HEK293T (cell line): Measurements from ENCODE around the gene SFTA2.

Source experiments
- CTCF ChIA-PET: fragments of 350-600 bp; formaldehyde crosslinking; extraction: SDS; loops from one replicate; lab custom pipeline; 2021; ENCODE audit warnings: antibody characterized with exemption, inconsistent platforms; lab: Yijun Ruan, JAX
- POLR2A ChIA-PET: fragments of 350-600 bp; formaldehyde crosslinking; extraction: SDS; loops from one replicate; lab custom pipeline; 2020; ENCODE audit warnings: antibody characterized with exemption, inconsistent platforms; lab: Yijun Ruan, JAX
- DNase-seq: peaks from one replicate; pipeline ENCODE4 v3.0.0; 2012; ENCODE audit warnings: mixed read lengths; ENCODE audit errors: extremely low spot score
- ARNT ChIP-seq: fragments of 450-650 bp; IDR thresholded peaks from 2 replicates; pipeline ENCODE4 v1.6.1; 2017; ENCODE audit warnings: mild to moderate bottlenecking
- BHLHE40 ChIP-seq: fragments of 450-650 bp; IDR thresholded peaks from 2 replicates; pipeline ENCODE4 v1.6.1; 2016; ENCODE audit warnings: mild to moderate bottlenecking, moderate library complexity, borderline replicate concordance
- CTBP1 ChIP-seq: fragments of 450-650 bp; IDR thresholded peaks from 2 replicates; pipeline ENCODE4 v1.6.1; 2016; ENCODE audit warnings: borderline replicate concordance
- ELF4 ChIP-seq: fragments of 450-650 bp; IDR thresholded peaks from 2 replicates; pipeline ENCODE4 v1.6.1; 2017; ENCODE audit warnings: antibody characterized with exemption
- FOXA1 ChIP-seq: fragments of 450-650 bp; IDR thresholded peaks from 2 replicates; pipeline ENCODE4 v1.6.1; 2016; ENCODE audit warnings: mild to moderate bottlenecking
- FOXK2 ChIP-seq: fragments of 450-650 bp; IDR thresholded peaks from 2 replicates; pipeline ENCODE4 v1.6.1; 2016; ENCODE audit warnings: mild to moderate bottlenecking
- FOXM1 ChIP-seq: fragments of 450-650 bp; IDR thresholded peaks from 2 replicates; pipeline ENCODE4 v1.6.1; 2017; ENCODE audit warnings: mild to moderate bottlenecking, borderline replicate concordance
- HDGF ChIP-seq: fragments of 450-650 bp; IDR thresholded peaks from 2 replicates; pipeline ENCODE4 v1.6.1; 2017; ENCODE audit warnings: antibody characterized with exemption, borderline replicate concordance
- L3MBTL2 ChIP-seq: fragments of 450-650 bp; conservative IDR thresholded peaks from 2 replicates; pipeline ENCODE4 v1.6.1; 2016; ENCODE audit warnings: mild to moderate bottlenecking
- LEF1 ChIP-seq: fragments of 450-650 bp; IDR thresholded peaks from 2 replicates; pipeline ENCODE4 v1.6.1; 2017; ENCODE audit warnings: mild to moderate bottlenecking, borderline replicate concordance
- NFRKB ChIP-seq: fragments of 450-650 bp; IDR thresholded peaks from 2 replicates; pipeline ENCODE4 v1.6.1; 2016; ENCODE audit warnings: mild to moderate bottlenecking, moderate library complexity
- SP1 ChIP-seq: fragments of 450-650 bp; IDR thresholded peaks from 2 replicates; pipeline ENCODE4 v1.6.1; 2017
- SUZ12 ChIP-seq: fragments of 450-650 bp; IDR thresholded peaks from 2 replicates; pipeline ENCODE4 v1.6.1; 2016; ENCODE audit warnings: mild to moderate bottlenecking
- TARDBP ChIP-seq: fragments of 450-650 bp; IDR thresholded peaks from 2 replicates; pipeline ENCODE4 v1.6.1; 2016
- ZNF384 ChIP-seq: fragments of 450-650 bp; IDR thresholded peaks from 2 replicates; pipeline ENCODE4 v1.6.1; 2016
- TF ChIP-seq, protein P1 (sequence below): fragments of 450-650 bp; IDR thresholded peaks from 2 replicates; pipeline ENCODE4 v1.6.1; 2016

Gene SFTA2

GRCh38 chr6:30894935-30895334, 37.0 kb downstream of the SFTA2 start:
- POLR2A ChIA-PET: no interaction called here
- TF ChIP-seq, protein P1, sequence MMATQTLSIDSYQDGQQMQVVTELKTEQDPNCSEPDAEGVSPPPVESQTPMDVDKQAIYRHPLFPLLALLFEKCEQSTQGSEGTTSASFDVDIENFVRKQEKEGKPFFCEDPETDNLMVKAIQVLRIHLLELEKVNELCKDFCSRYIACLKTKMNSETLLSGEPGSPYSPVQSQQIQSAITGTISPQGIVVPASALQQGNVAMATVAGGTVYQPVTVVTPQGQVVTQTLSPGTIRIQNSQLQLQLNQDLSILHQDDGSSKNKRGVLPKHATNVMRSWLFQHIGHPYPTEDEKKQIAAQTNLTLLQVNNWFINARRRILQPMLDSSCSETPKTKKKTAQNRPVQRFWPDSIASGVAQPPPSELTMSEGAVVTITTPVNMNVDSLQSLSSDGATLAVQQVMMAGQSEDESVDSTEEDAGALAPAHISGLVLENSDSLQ: peak; percentile 10; the same call in 1 of the 2 replicates
- TF ChIP-seq ARNT: no peak
- CTCF ChIA-PET: no interaction called here
- DNase-seq: no peak

- POLR2A ChIA-PET: no interaction called here
- no peak for DNase-seq
- TF ChIP-seq TARDBP: no peak
- TF ChIP-seq FOXM1: no peak
- TF ChIP-seq ZNF384: no peak
- TF ChIP-seq L3MBTL2: no peak
- TF ChIP-seq, protein P1: no peak
- no peak for TF ChIP-seq FOXK2
- no peak for TF ChIP-seq LEF1
- no peak for TF ChIP-seq ARNT
- no peak for TF ChIP-seq NFRKB
- no peak for TF ChIP-seq CTBP1
- no peak for TF ChIP-seq SP1
- no peak for TF ChIP-seq FOXA1
- no peak for TF ChIP-seq SUZ12
- no peak for TF ChIP-seq HDGF
- CTCF ChIA-PET: no interaction called here
Measured at GRCh38 chr6:30894381-30894780, 37.6 kb downstream of the SFTA2 start.

- ChIA-PET POLR2A (no interaction called here), CTCF (interaction anchor here (0.6 kb wide), 1 partner anchor 219 kb away, joined by 3 read pairs; no protein-coding TSS in a partner anchor)
- TF ChIP-seq ZNF384 (no peak), SUZ12 (no peak), ARNT (no peak), SP1 (no peak), L3MBTL2 (no peak), HDGF (no peak), BHLHE40 (no peak), CTBP1 (no peak), LEF1 (no peak), FOXM1 (no peak), NFRKB (no peak), ELF4 (no peak), FOXK2 (no peak)
- no peak for DNase-seq
Measured at GRCh38 chr6:30893666-30894065, 38.3 kb downstream of the SFTA2 start.

- POLR2A ChIA-PET: no interaction called here
- CTCF ChIA-PET: no interaction called here
- no peak for TF ChIP-seq NFRKB
- no peak for TF ChIP-seq FOXA1
- TF ChIP-seq, protein P1: no peak
- TF ChIP-seq LEF1: no peak
- TF ChIP-seq TARDBP: no peak
- no peak for TF ChIP-seq HDGF
- no peak for TF ChIP-seq L3MBTL2
- no peak for TF ChIP-seq CTBP1
- TF ChIP-seq SUZ12: no peak
- TF ChIP-seq BHLHE40: no peak
- TF ChIP-seq ARNT: no peak
- DNase-seq: no peak
Measured at GRCh38 chr6:30893001-30893591, 38.9 kb downstream of the SFTA2 start.

GRCh38 chr6:30891816-30892538, 40.0 kb downstream of the SFTA2 start:
- ChIA-PET POLR2A (no interaction called here), CTCF (no interaction called here)
- DNase-seq: no peak
- TF ChIP-seq, protein P1: no peak
- TF ChIP-seq ZNF384: no peak
- TF ChIP-seq FOXA1: no peak
- no peak for TF ChIP-seq BHLHE40
- TF ChIP-seq ELF4: no peak
- TF ChIP-seq FOXK2: no peak
- TF ChIP-seq LEF1: no peak
- TF ChIP-seq SP1: no peak
- no peak for TF ChIP-seq FOXM1
- TF ChIP-seq L3MBTL2: no peak

- no peak for DNase-seq
- CTCF ChIA-PET: no interaction called here
- POLR2A ChIA-PET: no interaction called here
- TF ChIP-seq SUZ12 (no peak), LEF1 (no peak), FOXM1 (no peak), TARDBP (no peak), FOXK2 (no peak), ZNF384 (no peak), SP1 (no peak), FOXA1 (no peak), ELF4 (no peak), BHLHE40 (no peak), CTBP1 (no peak), L3MBTL2 (no peak)
- TF ChIP-seq, protein P1: no peak
Measured at GRCh38 chr6:30891450-30891723, 40.6 kb downstream of the SFTA2 start.
